Kidney (tissue), 14 donors: Measurements from ENCODE around the gene SNX15. TPM values are rescaled to one million over a fixed set of nuclear protein-coding genes. Genes with fewer than 3 reads are reported as not detected.

Source experiments
- DNase-seq, 5 donors: peaks; one replicate each; pipeline ENCODE4 v3.0.0-alpha.2; 2013 to 2020
- FAIRE-seq: peaks from 2 replicates; lab custom pipeline; 2012; peaks lifted over from hg19 to GRCh38; lab: Jason Lieb, UNC
- H3K27ac ChIP-seq, 2 donors: one replicate each; pipeline ENCODE4 v1.7.0; 2013; ENCODE audit warnings: low read depth in 2 of 2, low read length in 2 of 2, inconsistent platforms in 1 of 2
- H3K27me3 ChIP-seq: one replicate; pipeline ENCODE4 v1.7.1; 2013; ENCODE audit warnings: low read length, inconsistent platforms; ENCODE audit not compliant: control insufficient read depth, insufficient read depth
- H3K36me3 ChIP-seq, 3 donors: one replicate each; pipeline versions ENCODE4 v1.7.0 to v1.7.1; 2013; ENCODE audit warnings: low read length in 3 of 3, control low read depth in 1 of 3, inconsistent platforms in 1 of 3; ENCODE audit not compliant: insufficient read depth in 3 of 3, control insufficient read depth in 2 of 3
- H3K4me1 ChIP-seq, 3 donors: one replicate each; pipeline versions ENCODE4 v1.7.0 to v1.7.1; 2013; ENCODE audit warnings: low read length in 3 of 3, inconsistent platforms in 1 of 3, low read depth in 1 of 3; ENCODE audit not compliant: control insufficient read depth in 2 of 3, insufficient read depth in 2 of 3
- H3K4me3 ChIP-seq, 3 donors: one replicate each; pipeline versions ENCODE4 v1.7.0 to v1.8.1; 2013; ENCODE audit warnings: low read length in 3 of 3, control low read depth in 1 of 3, inconsistent platforms in 1 of 3
- H3K9ac ChIP-seq, 3 donors: one replicate each; pipeline versions ENCODE4 v1.7.0 to v1.7.1; 2013; ENCODE audit warnings: low read length in 3 of 3, control low read depth in 1 of 3, inconsistent platforms in 1 of 3
- H3K9me3 ChIP-seq, 3 donors: one replicate each; pipeline versions ENCODE4 v1.7.0 to v1.7.1; 2013; ENCODE audit warnings: low read length in 3 of 3, control low read depth in 1 of 3, inconsistent platforms in 1 of 3; ENCODE audit not compliant: control insufficient read depth in 2 of 3, insufficient read depth in 1 of 3
- CTCF ChIP-seq: IDR thresholded peaks from 3 replicates; pipeline ENCODE4 v1.5.1; 2012; ENCODE audit warnings: mild to moderate bottlenecking, moderate library complexity, borderline replicate concordance; ENCODE audit not compliant: insufficient read depth; ENCODE audit errors: extremely low read depth
- intact Hi-C: fragments of 100-400 bp; cut with DNase I; formaldehyde crosslinking; loops from one replicate; pipeline ENCODE4 v1.11.1; 2022
- polyA plus RNA-seq: library from polyadenylated mRNA; stranded (reverse); fragments of 350-450 nt; fragmentation: Illumina TruSeq; extraction: RNeasy Lipid Tissue Mini Kit (QIAGEN cat#74804); gene quantifications from one replicate; pipeline ENCODE4 v1.2.3, GENCODE V29; 2014; ENCODE audit warnings: low read depth, low replicate concordance; ENCODE audit not compliant: insufficient read depth
- total RNA-seq: library from RNA; stranded (reverse); fragmentation: NEBNext Ultra II Directional; extraction: Animal tissue kit (Norgen Biotek cat#: 25700); gene quantifications from one replicate; pipeline ENCODE4 v1.2.1, GENCODE V29; 2021
- donor health status: control.
- donor health status: control.
- donor health status: control.
- donor health status: control.
- donor health status: control.
- donor health status: DM: yes; HTN: yes; CAD: no.
- donor health status: Normal renal cell carcinoma (clear cell type).

SNX15 gene
- total and polyA plus RNA-seq, 2 donors from 2014 or later: 27.7 to 29.6 TPM

- Histone ChIP-seq H3K27ac (no peak overlapping the region), H3K9me3 (no peaks in the 10 kb centered on the region), H3K9ac (no peak overlapping the region), H3K36me3 (no peaks in the 10 kb centered on the region), H3K4me1 (peaks cover 0 to 7% (median 0%) of the 10 kb centered on the region in 3 donors), H3K27me3 (no peaks in the 10 kb centered on the region), H3K4me3 (no peak overlapping the region)
- no peak for DNase-seq
- FAIRE-seq: no peak
- intact Hi-C loops: no loop called here
- no peak for TF ChIP-seq CTCF
These were observed 16.8 kb downstream of the SNX15 start for GRCh38 chr11:65043881-65044501.

GRCh38 chr11:65045061-65045460, 17.8 kb downstream of the SNX15 start:
- Histone ChIP-seq H3K36me3 (no peaks in the 10 kb centered on the region), H3K9me3 (no peaks in the 10 kb centered on the region), H3K9ac (no peak overlapping the region), H3K4me3 (no peak overlapping the region), H3K4me1 (peaks cover 0 to 7% (median 0%) of the 10 kb centered on the region in 3 donors), H3K27ac (no peak overlapping the region), H3K27me3 (no peaks in the 10 kb centered on the region)
- no peak for DNase-seq
- no peak for FAIRE-seq
- TF ChIP-seq CTCF: no peak
- intact Hi-C loops: no loop called here

- H3K27ac ChIP-seq: no peak overlapping the region
- no peaks in the 10 kb centered on the region for H3K36me3 ChIP-seq
- DNase-seq: no peak
- no peak for FAIRE-seq
- H3K9me3 ChIP-seq: no peaks in the 10 kb centered on the region
- H3K4me1 ChIP-seq: peaks cover 0 to 7% (median 0%) of the 10 kb centered on the region in 3 donors
- TF ChIP-seq CTCF: no peak
- intact Hi-C loops: no loop called here
- H3K4me3 ChIP-seq: no peak overlapping the region
- no peak overlapping the region for H3K9ac ChIP-seq
- no peaks in the 10 kb centered on the region for H3K27me3 ChIP-seq
These were observed 18.5 kb downstream of the SNX15 start for GRCh38 chr11:65045728-65046127.
